ENCODE data around the gene RMDN2. TPM values are rescaled to one million over a fixed set of nuclear protein-coding genes. Genes with fewer than 3 reads are reported as not detected.
"Not testable (repeated sequence)": the region's sequence is repeated elsewhere in the genome, so short reads cannot be mapped to it uniquely, and the experiment has no call there.

RMDN2 gene
- total RNA-seq, 1 donor from 2014 or later: 8.4 TPM

DNA sequence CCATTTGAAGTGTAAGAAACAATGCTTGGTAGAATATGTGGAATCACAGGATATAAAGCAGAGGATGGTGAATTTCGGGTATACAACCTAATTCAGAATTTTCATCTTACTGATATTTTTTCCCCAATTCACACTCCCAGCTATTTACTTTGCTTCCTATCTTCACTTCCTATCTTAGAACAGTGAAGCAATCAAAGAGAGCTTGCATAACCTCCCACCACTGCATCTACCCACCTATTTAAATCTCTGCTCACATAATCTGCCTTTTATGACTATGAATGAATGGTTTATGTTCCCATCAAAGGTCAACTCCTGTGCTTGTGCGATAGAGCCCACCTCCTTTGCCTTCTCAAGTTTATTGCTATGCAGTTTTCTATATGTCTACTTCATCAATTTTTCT lies 3.3 kb downstream of the RMDN2 start:
- DNase-seq (ENCODE audit: low spot score): no peak

DNA sequence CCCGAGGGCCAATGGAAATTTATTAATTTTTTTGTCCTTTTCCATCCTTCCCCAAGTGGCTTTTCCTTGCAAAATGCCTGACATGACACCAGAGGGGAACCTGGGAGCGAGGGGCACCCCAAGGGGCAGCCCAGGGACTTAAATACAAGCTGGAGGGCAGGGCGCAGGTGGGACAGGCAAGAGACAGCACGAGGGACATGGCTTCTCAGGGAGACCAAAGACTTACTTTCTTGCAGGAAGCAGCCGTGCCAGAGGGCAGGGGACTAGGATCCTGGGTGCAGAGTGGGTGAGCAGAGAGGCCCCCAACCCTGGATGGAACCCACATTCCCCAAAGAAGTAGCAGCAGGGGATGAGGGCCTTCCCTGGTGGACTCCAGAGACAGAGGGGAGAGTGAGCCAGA lies 5.3 kb downstream of the RMDN2 start:
- DNase-seq (ENCODE audit: low spot score): not testable (repeated sequence)

DNA sequence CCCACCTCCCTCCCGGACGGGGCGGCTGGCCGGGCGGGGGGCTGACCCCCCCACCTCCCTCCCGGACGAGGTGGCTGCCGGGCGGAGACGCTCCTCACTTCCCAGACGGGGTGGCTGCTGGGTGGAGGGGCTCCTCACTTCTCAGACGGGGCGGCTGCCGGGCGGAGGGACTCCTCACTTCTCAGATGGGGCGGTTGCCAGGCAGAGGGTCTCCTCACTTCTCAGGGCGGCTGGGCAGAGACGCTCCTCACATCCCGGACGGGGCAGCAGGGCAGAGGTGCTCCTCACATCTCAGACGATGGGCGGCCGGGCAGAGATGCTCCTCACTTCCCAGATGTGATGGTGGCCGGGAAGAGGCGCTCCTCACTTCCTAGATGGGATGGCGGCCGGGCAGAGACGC lies 7.8 kb downstream of the RMDN2 start:
- DNase-seq (ENCODE audit: low spot score): not testable (repeated sequence)

GRCh38 chr2:37934591-37935513 lies 9.8 kb downstream of the RMDN2 start:
- no peak for DNase-seq (ENCODE audit: low spot score)

DNA sequence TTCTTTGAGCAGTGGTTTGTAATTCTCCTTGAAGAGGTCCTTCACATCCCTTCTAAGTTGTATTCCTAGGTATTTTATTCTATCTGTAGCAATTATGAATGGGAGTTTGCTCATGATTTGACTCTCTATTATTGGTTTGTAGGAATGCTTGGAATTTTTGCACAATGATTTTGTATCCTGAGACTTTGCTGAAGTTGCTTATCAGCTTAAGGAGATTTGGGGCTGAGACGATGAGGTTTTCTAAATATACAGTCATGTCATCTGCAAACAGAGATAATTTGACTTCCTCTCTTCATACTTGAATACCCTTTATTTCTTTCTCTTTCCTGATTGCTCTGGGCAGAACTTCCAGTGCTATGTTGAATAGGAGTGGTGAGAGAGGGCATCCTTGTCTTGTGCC lies 12.5 kb downstream of the RMDN2 start:
- not testable (repeated sequence) for DNase-seq (ENCODE audit: low spot score)

DNA sequence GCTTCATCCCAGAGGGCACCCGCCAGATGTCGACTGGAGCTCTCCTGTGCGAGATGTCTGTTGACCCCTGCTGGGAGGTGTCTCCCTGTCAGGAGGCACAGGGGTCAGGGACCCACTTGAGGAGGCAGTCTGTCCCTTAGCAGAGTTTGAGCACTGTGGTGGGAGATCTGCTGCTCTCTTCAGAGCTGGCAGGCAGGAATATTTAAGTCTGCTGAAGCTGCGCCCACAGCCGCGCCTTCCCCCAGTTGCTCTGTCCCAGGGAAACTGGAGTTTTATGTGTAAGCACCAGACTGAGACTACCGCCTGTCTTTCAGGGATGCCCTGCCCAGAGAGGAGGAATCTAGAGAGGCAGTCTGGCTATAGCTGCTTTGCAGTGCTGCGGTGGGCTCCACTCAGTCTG lies 16.2 kb downstream of the RMDN2 start:
- not testable (repeated sequence) for DNase-seq (ENCODE audit: low spot score)

DNA sequence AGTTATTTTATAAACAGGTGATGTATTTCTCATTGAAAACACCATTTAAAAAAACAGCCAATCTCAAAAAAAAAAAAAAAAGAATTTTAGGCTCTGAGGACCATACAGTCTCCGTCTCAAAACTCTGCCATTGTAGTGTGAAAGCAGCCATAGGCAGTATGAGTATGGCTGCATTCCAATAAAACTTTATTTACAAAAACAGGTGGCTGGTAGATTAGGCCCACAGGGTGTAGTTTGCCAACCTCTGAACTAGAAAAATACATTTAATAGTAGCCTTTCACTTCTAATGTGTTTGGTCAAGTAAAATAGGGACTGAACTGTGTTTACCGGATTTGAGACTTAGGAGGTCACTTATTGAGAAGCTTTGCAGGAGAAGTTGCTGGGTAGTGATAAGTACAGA lies 19.2 kb downstream of the RMDN2 start:
- no peak for DNase-seq (ENCODE audit: low spot score)

DNA sequence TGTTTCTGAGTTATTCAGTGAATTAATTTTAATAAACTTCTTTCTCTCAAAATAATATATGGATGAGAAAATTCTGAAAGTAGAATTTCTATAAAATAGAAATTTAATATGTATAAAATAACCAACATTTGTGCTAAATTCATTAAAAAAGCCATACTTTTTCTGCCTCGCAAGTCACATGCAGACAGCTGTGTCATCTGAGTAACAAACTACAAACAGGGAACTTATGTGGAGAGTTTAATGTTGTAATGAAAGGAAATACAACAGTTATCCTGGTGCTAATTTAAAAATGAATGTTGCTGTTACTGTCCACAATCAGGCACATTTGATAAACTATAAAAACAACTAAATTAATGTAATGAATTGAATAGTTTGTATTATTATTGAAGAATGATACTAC lies 22.2 kb downstream of the RMDN2 start:
- DNase-seq (ENCODE audit: low spot score): no peak

GRCh38 chr2:37962018-37962739 lies 37.1 kb downstream of the RMDN2 start:
- not testable (repeated sequence) for DNase-seq (ENCODE audit: low spot score)

GRCh38 chr2:37962740-37963121 lies 37.6 kb downstream of the RMDN2 start:
- not testable (repeated sequence) for DNase-seq (ENCODE audit: low spot score)

GRCh38 chr2:37963901-37964300 lies 38.8 kb downstream of the RMDN2 start:
- not testable (repeated sequence) for DNase-seq (ENCODE audit: low spot score)

DNA sequence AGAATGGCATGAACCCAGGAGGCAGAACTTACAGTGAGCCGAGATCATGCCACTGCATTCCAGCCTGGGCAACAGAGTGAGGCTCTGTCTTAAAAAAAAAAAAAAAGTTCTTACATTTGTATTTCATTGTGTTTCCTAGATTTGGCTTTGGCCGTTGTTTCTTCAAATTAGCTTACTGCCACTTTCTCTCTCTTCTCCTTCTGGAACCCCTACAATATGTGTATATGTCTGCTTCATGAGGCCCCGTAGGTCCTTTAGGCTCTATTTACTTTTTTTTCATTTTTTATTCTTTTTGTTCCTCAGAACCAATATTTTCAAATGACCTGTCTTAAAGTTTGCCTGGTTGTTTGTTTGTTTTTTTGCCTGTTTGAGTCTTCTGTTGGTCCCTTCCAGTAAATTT lies 41.2 kb downstream of the RMDN2 start:
- DNase-seq (ENCODE audit: low spot score): no peak

DNA sequence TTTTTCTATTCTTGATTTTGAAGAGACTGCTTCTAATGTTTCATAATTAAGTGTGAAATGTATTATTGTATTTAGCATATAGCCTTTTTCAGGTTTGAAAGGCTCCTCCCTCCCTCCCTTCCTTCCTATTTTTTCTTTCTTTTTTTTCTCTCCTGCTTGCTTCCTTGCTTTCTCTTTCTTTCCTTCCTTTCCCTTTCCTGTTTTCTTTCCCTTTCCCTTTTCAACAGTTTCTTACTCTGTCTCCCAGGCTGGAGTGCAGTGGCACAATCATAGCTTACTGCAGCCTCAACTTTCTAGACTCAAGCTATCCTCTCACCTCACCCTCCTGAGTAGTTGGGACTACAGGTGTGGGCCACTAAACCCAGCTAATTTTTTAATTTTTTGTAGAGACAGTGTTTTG lies 44.6 kb downstream of the RMDN2 start:
- DNase-seq (ENCODE audit: low spot score): no peak

- no peak for DNase-seq (ENCODE audit: low spot score)
Observed at GRCh38 chr2:37971971-37972370, 46.9 kb downstream of the RMDN2 start.

GRCh38 chr2:37973615-37974353 lies 48.7 kb downstream of the RMDN2 start:
- no peak for DNase-seq (ENCODE audit: low spot score)

GRCh38 chr2:37975808-37976207 lies 50.7 kb downstream of the RMDN2 start:
- DNase-seq (ENCODE audit: low spot score): no peak

DNA sequence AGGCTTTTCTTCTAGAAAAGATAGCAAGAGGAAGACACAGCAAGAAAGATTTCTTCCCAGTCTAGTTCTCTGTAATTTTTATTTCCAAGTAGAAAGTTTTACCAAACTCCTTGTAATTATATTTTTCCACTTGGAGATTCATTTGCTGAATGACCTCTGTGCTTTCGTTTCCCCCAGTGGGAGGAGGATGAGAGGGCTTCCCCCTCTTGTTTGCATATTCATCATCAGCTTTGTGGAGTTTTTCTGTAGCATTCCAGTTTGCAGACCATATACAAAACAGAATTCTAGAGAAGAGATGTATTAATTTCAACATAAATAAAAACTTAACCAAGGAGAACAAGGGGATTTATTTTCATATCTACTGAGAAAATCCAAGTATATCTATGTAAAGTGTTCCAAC lies 51.3 kb downstream of the RMDN2 start:
- DNase-seq (ENCODE audit: low spot score): no peak

- no peak for DNase-seq (ENCODE audit: low spot score)
Observed at GRCh38 chr2:37982147-37982582, 57.1 kb downstream of the RMDN2 start.

DNA sequence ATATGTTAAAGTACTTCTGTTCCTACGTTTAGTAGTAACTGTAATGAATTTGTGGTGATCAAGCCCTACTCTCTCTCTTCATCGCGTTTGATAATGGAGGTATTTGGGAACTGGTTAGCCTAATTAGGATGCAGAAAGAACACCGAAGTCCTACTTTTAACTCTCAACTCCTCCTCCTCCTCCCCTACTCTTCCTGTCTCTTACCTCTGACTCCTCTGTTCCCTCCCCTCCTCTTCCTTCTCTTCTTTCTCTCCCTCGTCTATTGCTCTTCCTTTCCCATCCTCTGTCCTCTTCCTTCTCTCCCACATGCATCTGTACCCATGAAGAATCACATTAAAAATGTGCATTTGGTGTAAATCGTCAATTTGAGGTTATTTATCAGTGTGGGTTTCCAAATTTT lies 57.8 kb downstream of the RMDN2 start:
- no peak for DNase-seq (ENCODE audit: low spot score)

GRCh38 chr2:37983719-37984118 lies 58.6 kb downstream of the RMDN2 start:
- DNase-seq (ENCODE audit: low spot score): no peak

GRCh38 chr2:37984176-37984575 lies 59.1 kb downstream of the RMDN2 start:
- no peak for DNase-seq (ENCODE audit: low spot score)

DNA sequence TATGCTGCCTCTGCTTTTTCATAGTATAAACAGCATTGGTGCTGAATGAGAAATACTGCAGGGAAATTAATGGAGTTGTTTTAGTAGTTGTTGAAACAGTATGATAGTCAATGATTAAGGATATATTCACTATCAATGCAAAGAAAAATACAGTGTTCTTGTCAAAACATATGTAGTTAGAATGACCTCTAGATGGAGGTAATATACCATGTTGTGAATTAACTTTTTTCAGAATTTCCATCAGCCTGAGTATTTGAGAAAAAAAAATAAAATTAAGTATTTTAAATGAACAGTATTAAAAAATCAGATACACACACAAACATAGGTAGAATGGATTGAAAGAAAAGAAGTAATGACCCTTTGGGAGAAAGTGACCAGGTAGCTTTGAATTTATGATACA lies 59.5 kb downstream of the RMDN2 start:
- no peak for DNase-seq (ENCODE audit: low spot score)
